ENCODE measurements around the gene SMNDC1.

The SMNDC1 gene

GRCh38 chr10:110326351-110327032 lies 21.8 kb upstream of the SMNDC1 start:
- no peak for DNase-seq

GRCh38 chr10:110324805-110325280 lies 20.1 kb upstream of the SMNDC1 start:
- no peak for DNase-seq

- no peak for DNase-seq
Observed at GRCh38 chr10:110324201-110324804, 19.6 kb upstream of the SMNDC1 start.

GRCh38 chr10:110323503-110323902 lies 18.8 kb upstream of the SMNDC1 start:
- DNase-seq, result no peak

- no peak for DNase-seq
Observed at GRCh38 chr10:110321869-110322620, 17.3 kb upstream of the SMNDC1 start.

- no peak for DNase-seq
Observed at GRCh38 chr10:110317866-110318850, 13.4 kb upstream of the SMNDC1 start.

- no peak for DNase-seq
Observed at GRCh38 chr10:110313674-110314073, 9.0 kb upstream of the SMNDC1 start.

- no peak for DNase-seq
Observed at GRCh38 chr10:110312206-110312605, 7.5 kb upstream of the SMNDC1 start.

GRCh38 chr10:110311357-110311949 lies 6.7 kb upstream of the SMNDC1 start:
- DNase-seq, result peak in 1 of 2 experiments; percentile 12

- DNase-seq, result no peak
Observed at GRCh38 chr10:110310741-110311140, 6.0 kb upstream of the SMNDC1 start.

GRCh38 chr10:110307805-110308204 lies 3.1 kb upstream of the SMNDC1 start:
- no peak for DNase-seq

- no peak for DNase-seq
Observed at GRCh38 chr10:110306452-110306768, 1.7 kb upstream of the SMNDC1 start.

GRCh38 chr10:110305767-110306451 lies 1.2 kb upstream of the SMNDC1 start:
- peak in 1 of 2 experiments; percentile 55 for DNase-seq

GRCh38 chr10:110304394-110304779 lies 333 bp downstream of the SMNDC1 start:
- DNase-seq, result no peak

- no peak for DNase-seq
Observed at GRCh38 chr10:110303681-110304080, 1.0 kb downstream of the SMNDC1 start.

GRCh38 chr10:110300486-110300986 lies 4.2 kb downstream of the SMNDC1 start:
- DNase-seq, result no peak

GRCh38 chr10:110296966-110297365 lies 7.8 kb downstream of the SMNDC1 start:
- DNase-seq, result no peak

GRCh38 chr10:110286841-110287240 lies 17.9 kb downstream of the SMNDC1 start:
- DNase-seq, result no peak

- no peak for DNase-seq
Observed at GRCh38 chr10:110285501-110285900, 19.2 kb downstream of the SMNDC1 start.

GRCh38 chr10:110284262-110284661 lies 20.5 kb downstream of the SMNDC1 start:
- DNase-seq, result no peak

GRCh38 chr10:110279407-110279986 lies 25.2 kb downstream of the SMNDC1 start:
- peak in 1 of 2 experiments; percentile 32 for DNase-seq

Data from cerebellar nuclear complex (tissue), 1 donor.